SH-SY5Y (cell line): ENCODE data around the gene PARP9.

Experiments used
- GATA2 ChIP-seq: IDR thresholded peaks from 2 replicates; pipeline ENCODE4 v1.6.1; 2011; ENCODE audit warnings: mild to moderate bottlenecking, low read depth, low read length
- GATA3 ChIP-seq: IDR thresholded peaks from 2 replicates; pipeline ENCODE4 v1.6.1; 2011; ENCODE audit warnings: low read depth, mild to moderate bottlenecking, low read length, moderate library complexity

DNA sequence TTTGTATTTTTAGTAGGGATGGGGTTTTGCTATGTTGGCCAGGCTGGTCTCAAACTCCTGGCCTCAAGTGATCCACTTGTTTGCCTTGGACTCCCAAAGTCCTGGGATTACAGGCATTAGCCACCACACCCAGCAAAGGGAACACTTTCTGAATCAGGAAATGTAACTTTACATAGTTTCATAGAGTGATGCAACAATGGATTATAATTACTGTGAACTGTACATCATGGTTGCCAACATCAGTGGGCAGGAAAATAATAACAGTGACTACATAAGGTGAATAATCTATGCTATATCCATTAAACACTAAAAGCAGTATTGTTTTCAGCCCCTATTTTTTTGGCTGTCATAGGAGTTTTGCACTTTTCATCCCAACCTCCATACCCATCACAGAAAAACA, 44.4 kb downstream of the PARP9 start:
- no peak for TF ChIP-seq GATA2
- TF ChIP-seq GATA3: no peak
